Activated CD4-positive, alpha-beta memory T cell treated with anti-CD3 and anti-CD28 coated beads, Interleukin-2, amount 10 ng/mL, durations not matched to agents 7 days and 5 days (primary cell): ENCODE results near the gene NEDD4L. TPM values are rescaled to one million over a fixed set of nuclear protein-coding genes. Genes with fewer than 3 reads are reported as not detected.
"Not testable (repeated sequence)": the region's sequence is repeated elsewhere in the genome, so short reads cannot be mapped to it uniquely, and the experiment has no call there.

ENCODE experiments used
- CTCF ChIA-PET: fragments of 350-600 bp; sonication (Branson Sonifier 250); formaldehyde crosslinking; loops from one replicate; lab custom pipeline; 2021; ENCODE audit warnings: antibody characterized with exemption, inconsistent platforms; lab: Charles Lee
- POLR2A ChIA-PET: fragments of 350-600 bp; sonication (Branson Sonifier 250); formaldehyde crosslinking; loops from one replicate; lab custom pipeline; 2021; ENCODE audit warnings: antibody characterized with exemption; lab: Charles Lee
- DNase-seq: peaks from one replicate; pipeline ENCODE4 v3.0.0-alpha.2; 2020
- H3K27ac Mint-ChIP-seq: one replicate; pipeline ENCODE4 v1.8.0; 2021; ENCODE audit warnings: mild to moderate bottlenecking, mixed read lengths
- H3K27me3 Mint-ChIP-seq: one replicate; pipeline ENCODE4 v1.8.0; 2021; ENCODE audit warnings: mixed read lengths
- H3K36me3 Mint-ChIP-seq: one replicate; pipeline ENCODE4 v1.8.0; 2021; ENCODE audit warnings: low read depth, mixed read lengths
- H3K4me1 Mint-ChIP-seq: one replicate; pipeline ENCODE4 v1.8.0; 2021; ENCODE audit warnings: mixed read lengths
- H3K4me3 Mint-ChIP-seq: one replicate; pipeline ENCODE4 v1.8.0; 2021; ENCODE audit warnings: mild to moderate bottlenecking, mixed read lengths
- H3K9me3 Mint-ChIP-seq: one replicate; pipeline ENCODE4 v1.8.0; 2021; ENCODE audit warnings: mixed read lengths
- total RNA-seq, 2 experiments: library from RNA; stranded (reverse); gene quantifications; one replicate each; pipeline ENCODE4 v1.2.3, GENCODE V29; 2021

NEDD4L gene
- total RNA-seq: 1 to 10 TPM; 4.6 to 5.8 TPM

- DNase-seq: peak; percentile 78
- Mint-ChIP-seq H3K4me1 (peaks cover 27% of the 10 kb centered on the region), H3K27ac (peak within 1 kb of the TSS; percentile 14), H3K27me3 (peaks cover 40% of the 10 kb centered on the region), H3K36me3 (no peaks in the 10 kb centered on the region), H3K4me3 (peak within 1 kb of the TSS; percentile 85), H3K9me3 (no peaks in the 10 kb centered on the region)
- ChIA-PET CTCF (interaction anchor here (0.6 to 3.6 kb wide), 21 partner anchors 9 to 661 kb away, joined by 3 to 29 read pairs (median 4); no protein-coding TSS in a partner anchor), POLR2A (interaction anchor here (0.9 kb wide), 1 partner anchor 69 kb away, joined by 3 read pairs; no protein-coding TSS in a partner anchor)
These were observed at the start of gene NEDD4L for GRCh38 chr18:58043491-58044369. TSS of gene NEDD4L (plus strand) at chr18:58044226. CDS start at chr18:58044661, 435 bp downstream.

- ChIA-PET POLR2A (no interaction called here), CTCF (no interaction called here)
- Mint-ChIP-seq H3K36me3 (no peaks in the 10 kb centered on the region), H3K9me3 (no peaks in the 10 kb centered on the region), H3K27ac (no peak overlapping the region), H3K4me1 (no peaks in the 10 kb centered on the region), H3K4me3 (no peak overlapping the region), H3K27me3 (peaks cover 6% of the 10 kb centered on the region)
- no peak for DNase-seq
These were observed 48.7 kb upstream of the NEDD4L start for GRCh38 chr18:57995331-57995730.

GRCh38 chr18:57996894-57997293 is 47.1 kb upstream of the NEDD4L start:
- H3K36me3 Mint-ChIP-seq, H3K4me3 Mint-ChIP-seq, H3K27ac Mint-ChIP-seq, POLR2A ChIA-PET, DNase-seq, H3K27me3 Mint-ChIP-seq, H3K9me3 Mint-ChIP-seq, H3K4me1 Mint-ChIP-seq: not testable (repeated sequence)
- CTCF ChIA-PET: interaction anchor here (0.6 kb wide), 1 partner anchor 9 kb away, joined by 3 read pairs; no protein-coding TSS in a partner anchor

GRCh38 chr18:57997820-57998219 is 46.2 kb upstream of the NEDD4L start:
- Mint-ChIP-seq H3K36me3 (no peaks in the 10 kb centered on the region), H3K27me3 (peaks cover 7% of the 10 kb centered on the region)
- POLR2A ChIA-PET: no interaction called here

GRCh38 chr18:57998461-57998860 is 45.6 kb upstream of the NEDD4L start:
- CTCF ChIA-PET: no interaction called here
- H3K9me3 Mint-ChIP-seq: no peaks in the 10 kb centered on the region
- no peaks in the 10 kb centered on the region for H3K4me1 Mint-ChIP-seq

More at GRCh38 chr18:57997820-57998219, 46.2 kb upstream of the NEDD4L start:
- CTCF ChIA-PET: no interaction called here
- no peak for DNase-seq
- Mint-ChIP-seq H3K9me3 (no peaks in the 10 kb centered on the region), H3K4me1 (no peaks in the 10 kb centered on the region), H3K27ac (no peak overlapping the region), H3K4me3 (no peak overlapping the region)

GRCh38 chr18:58004317-58004716 is 39.7 kb upstream of the NEDD4L start:
- no peaks in the 10 kb centered on the region for H3K4me1 Mint-ChIP-seq
- H3K36me3 Mint-ChIP-seq: no peaks in the 10 kb centered on the region
- H3K9me3 Mint-ChIP-seq: no peaks in the 10 kb centered on the region
- no peak overlapping the region for H3K4me3 Mint-ChIP-seq
- H3K27me3 Mint-ChIP-seq: peaks cover 13% of the 10 kb centered on the region
- H3K27ac Mint-ChIP-seq: no peak overlapping the region
- CTCF ChIA-PET: interaction anchor here (1.1 kb wide), 1 partner anchor 118 kb away, joined by 3 read pairs; no protein-coding TSS in a partner anchor
- DNase-seq: no peak
- POLR2A ChIA-PET: no interaction called here

More at GRCh38 chr18:57998461-57998860, 45.6 kb upstream of the NEDD4L start:
- Mint-ChIP-seq H3K27ac (no peak overlapping the region), H3K36me3 (no peaks in the 10 kb centered on the region), H3K4me3 (no peak overlapping the region), H3K27me3 (peaks cover 5% of the 10 kb centered on the region)
- DNase-seq: no peak
- POLR2A ChIA-PET: no interaction called here

- no peaks in the 10 kb centered on the region for H3K4me1 Mint-ChIP-seq
- CTCF ChIA-PET: interaction anchor here (1.1 kb wide), 1 partner anchor 117 kb away, joined by 3 read pairs; no protein-coding TSS in a partner anchor
- peaks cover 13% of the 10 kb centered on the region for H3K27me3 Mint-ChIP-seq
These were observed 39.0 kb upstream of the NEDD4L start for GRCh38 chr18:58005011-58005410.

GRCh38 chr18:58005885-58006523 is 38.0 kb upstream of the NEDD4L start:
- Mint-ChIP-seq H3K27me3 (peaks cover 13% of the 10 kb centered on the region), H3K36me3 (no peaks in the 10 kb centered on the region), H3K4me1 (no peaks in the 10 kb centered on the region), H3K9me3 (no peaks in the 10 kb centered on the region), H3K27ac (no peak overlapping the region), H3K4me3 (no peak overlapping the region)
- DNase-seq: no peak
- POLR2A ChIA-PET: no interaction called here
- CTCF ChIA-PET: interaction anchor here (0.7 kb wide), 1 partner anchor 9 kb away, joined by 3 read pairs; no protein-coding TSS in a partner anchor

More at GRCh38 chr18:58005011-58005410, 39.0 kb upstream of the NEDD4L start:
- no peak overlapping the region for H3K4me3 Mint-ChIP-seq
- no peak overlapping the region for H3K27ac Mint-ChIP-seq
- POLR2A ChIA-PET: no interaction called here
- H3K9me3 Mint-ChIP-seq: no peaks in the 10 kb centered on the region
- no peaks in the 10 kb centered on the region for H3K36me3 Mint-ChIP-seq
- DNase-seq: no peak

GRCh38 chr18:58009166-58009565 is 34.9 kb upstream of the NEDD4L start:
- H3K27me3 Mint-ChIP-seq: peaks cover 18% of the 10 kb centered on the region
- POLR2A ChIA-PET: no interaction called here

GRCh38 chr18:58010265-58010664 is 33.8 kb upstream of the NEDD4L start:
- no peak overlapping the region for H3K4me3 Mint-ChIP-seq
- CTCF ChIA-PET: no interaction called here
- peaks cover 19% of the 10 kb centered on the region for H3K27me3 Mint-ChIP-seq
- POLR2A ChIA-PET: no interaction called here
- H3K9me3 Mint-ChIP-seq: no peaks in the 10 kb centered on the region
- DNase-seq: no peak
- no peaks in the 10 kb centered on the region for H3K4me1 Mint-ChIP-seq
- no peaks in the 10 kb centered on the region for H3K36me3 Mint-ChIP-seq
- H3K27ac Mint-ChIP-seq: no peak overlapping the region

More at GRCh38 chr18:58009166-58009565, 34.9 kb upstream of the NEDD4L start:
- Mint-ChIP-seq H3K27ac (no peak overlapping the region), H3K36me3 (no peaks in the 10 kb centered on the region), H3K9me3 (no peaks in the 10 kb centered on the region), H3K4me1 (no peaks in the 10 kb centered on the region), H3K4me3 (no peak overlapping the region)
- no peak for DNase-seq
- CTCF ChIA-PET: no interaction called here

GRCh38 chr18:58012356-58012755 is 31.7 kb upstream of the NEDD4L start:
- no peaks in the 10 kb centered on the region for H3K4me1 Mint-ChIP-seq
- POLR2A ChIA-PET: no interaction called here
- peaks cover 20% of the 10 kb centered on the region for H3K27me3 Mint-ChIP-seq
- no peak for DNase-seq
- H3K9me3 Mint-ChIP-seq: no peaks in the 10 kb centered on the region
- H3K27ac Mint-ChIP-seq: no peak overlapping the region
- no peaks in the 10 kb centered on the region for H3K36me3 Mint-ChIP-seq
- H3K4me3 Mint-ChIP-seq: no peak overlapping the region
- CTCF ChIA-PET: no interaction called here

- ChIA-PET POLR2A (no interaction called here), CTCF (no interaction called here)
- Mint-ChIP-seq H3K36me3 (no peaks in the 10 kb centered on the region), H3K4me3 (no peak overlapping the region), H3K9me3 (no peaks in the 10 kb centered on the region), H3K4me1 (no peaks in the 10 kb centered on the region), H3K27ac (no peak overlapping the region), H3K27me3 (peaks cover 17% of the 10 kb centered on the region)
- DNase-seq: no peak
These were observed 30.5 kb upstream of the NEDD4L start for GRCh38 chr18:58013241-58014211.
